Neural crest cell (in vitro differentiated cells): ENCODE results near the gene OR2F1. TPM values are rescaled to one million over a fixed set of nuclear protein-coding genes. Genes with fewer than 3 reads are reported as not detected.

ENCODE experiments used
- DNase-seq: peaks from one replicate; pipeline ENCODE4 v3.0.0; 2021; ENCODE audit warnings: low read depth, mixed read lengths, low spot score
- H3K27ac Mint-ChIP-seq: one replicate; pipeline ENCODE4 v1.8.0; 2021; ENCODE audit warnings: mild to moderate bottlenecking, mixed read lengths; ENCODE audit not compliant: unreplicated experiment
- H3K27me3 Mint-ChIP-seq: 2 replicates; pipeline ENCODE4 v1.8.0; 2021; ENCODE audit warnings: low read depth, mild to moderate bottlenecking, mixed read lengths
- H3K36me3 Mint-ChIP-seq: 2 replicates; pipeline ENCODE4 v1.8.0; 2021; ENCODE audit warnings: low read depth, mild to moderate bottlenecking, mixed read lengths
- H3K4me1 Mint-ChIP-seq: 2 replicates; pipeline ENCODE4 v1.8.0; 2021; ENCODE audit warnings: mixed read lengths
- H3K4me3 Mint-ChIP-seq: one replicate; pipeline ENCODE4 v1.8.0; 2021; ENCODE audit warnings: mild to moderate bottlenecking, mixed read lengths
- H3K9me3 Mint-ChIP-seq: 2 replicates; pipeline ENCODE4 v1.8.0; 2021; ENCODE audit warnings: mixed read lengths
- total RNA-seq: library from RNA; stranded (reverse); gene quantifications from 2 replicates; pipeline ENCODE4 v1.2.1, GENCODE V29; 2021
- TF ChIP-seq, protein P1 (sequence below): fragments of 200-600 bp; sonication (generic); conservative IDR thresholded peaks from 2 replicates; pipeline ENCODE4 v1.5.0; 2021; ENCODE audit warnings: antibody characterized with exemption, mild to moderate bottlenecking

Gene OR2F1
- total RNA-seq, 1 donor from 2014 or later = not detected

DNA sequence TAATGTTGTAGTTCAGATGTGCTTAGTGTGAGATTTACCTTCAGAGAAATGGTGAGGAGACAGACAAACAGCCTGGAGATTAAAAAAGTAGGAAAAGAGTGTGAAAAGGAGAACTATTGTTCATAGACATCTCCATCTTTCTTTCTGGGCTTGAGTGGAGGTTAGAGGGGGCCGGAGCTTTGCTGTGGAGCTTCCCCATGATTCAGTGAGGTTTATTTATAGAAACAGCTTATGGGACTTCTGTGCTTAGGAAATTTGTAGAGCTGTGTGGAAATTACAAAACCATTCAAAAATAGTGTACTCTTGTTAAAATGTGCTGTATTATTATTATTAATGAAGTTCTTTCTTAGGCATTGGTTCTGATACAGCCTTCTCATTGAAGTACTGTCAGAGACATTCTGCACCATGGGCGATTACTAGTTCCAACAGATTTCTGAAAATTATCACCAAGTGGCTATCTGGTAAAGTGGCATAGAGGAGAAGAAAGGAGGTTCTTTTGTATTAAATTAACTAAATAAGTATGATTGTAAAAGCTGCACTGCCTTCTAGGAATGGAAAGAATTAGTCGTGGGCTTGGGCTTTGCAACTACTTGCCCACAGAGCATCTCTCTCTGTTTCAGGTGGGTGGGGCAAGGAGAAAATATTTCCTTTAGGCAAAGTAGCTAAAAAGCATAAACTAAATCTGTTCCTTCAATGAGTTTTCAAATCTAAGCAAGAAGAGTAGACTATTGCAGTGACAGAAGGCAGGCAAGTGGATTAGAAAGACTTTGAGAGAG is 44.0 kb upstream of the OR2F1 start:
- TF ChIP-seq, protein P1, sequence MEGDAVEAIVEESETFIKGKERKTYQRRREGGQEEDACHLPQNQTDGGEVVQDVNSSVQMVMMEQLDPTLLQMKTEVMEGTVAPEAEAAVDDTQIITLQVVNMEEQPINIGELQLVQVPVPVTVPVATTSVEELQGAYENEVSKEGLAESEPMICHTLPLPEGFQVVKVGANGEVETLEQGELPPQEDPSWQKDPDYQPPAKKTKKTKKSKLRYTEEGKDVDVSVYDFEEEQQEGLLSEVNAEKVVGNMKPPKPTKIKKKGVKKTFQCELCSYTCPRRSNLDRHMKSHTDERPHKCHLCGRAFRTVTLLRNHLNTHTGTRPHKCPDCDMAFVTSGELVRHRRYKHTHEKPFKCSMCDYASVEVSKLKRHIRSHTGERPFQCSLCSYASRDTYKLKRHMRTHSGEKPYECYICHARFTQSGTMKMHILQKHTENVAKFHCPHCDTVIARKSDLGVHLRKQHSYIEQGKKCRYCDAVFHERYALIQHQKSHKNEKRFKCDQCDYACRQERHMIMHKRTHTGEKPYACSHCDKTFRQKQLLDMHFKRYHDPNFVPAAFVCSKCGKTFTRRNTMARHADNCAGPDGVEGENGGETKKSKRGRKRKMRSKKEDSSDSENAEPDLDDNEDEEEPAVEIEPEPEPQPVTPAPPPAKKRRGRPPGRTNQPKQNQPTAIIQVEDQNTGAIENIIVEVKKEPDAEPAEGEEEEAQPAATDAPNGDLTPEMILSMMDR = no peak
- H3K27me3 Mint-ChIP-seq = no peaks in the 10 kb centered on the region
- no peak for DNase-seq
- no peak overlapping the region for H3K27ac Mint-ChIP-seq
- no peaks in the 10 kb centered on the region for H3K9me3 Mint-ChIP-seq
- no peaks in the 10 kb centered on the region for H3K36me3 Mint-ChIP-seq
- no peak overlapping the region for H3K4me3 Mint-ChIP-seq
- no peaks in the 10 kb centered on the region for H3K4me1 Mint-ChIP-seq

DNA sequence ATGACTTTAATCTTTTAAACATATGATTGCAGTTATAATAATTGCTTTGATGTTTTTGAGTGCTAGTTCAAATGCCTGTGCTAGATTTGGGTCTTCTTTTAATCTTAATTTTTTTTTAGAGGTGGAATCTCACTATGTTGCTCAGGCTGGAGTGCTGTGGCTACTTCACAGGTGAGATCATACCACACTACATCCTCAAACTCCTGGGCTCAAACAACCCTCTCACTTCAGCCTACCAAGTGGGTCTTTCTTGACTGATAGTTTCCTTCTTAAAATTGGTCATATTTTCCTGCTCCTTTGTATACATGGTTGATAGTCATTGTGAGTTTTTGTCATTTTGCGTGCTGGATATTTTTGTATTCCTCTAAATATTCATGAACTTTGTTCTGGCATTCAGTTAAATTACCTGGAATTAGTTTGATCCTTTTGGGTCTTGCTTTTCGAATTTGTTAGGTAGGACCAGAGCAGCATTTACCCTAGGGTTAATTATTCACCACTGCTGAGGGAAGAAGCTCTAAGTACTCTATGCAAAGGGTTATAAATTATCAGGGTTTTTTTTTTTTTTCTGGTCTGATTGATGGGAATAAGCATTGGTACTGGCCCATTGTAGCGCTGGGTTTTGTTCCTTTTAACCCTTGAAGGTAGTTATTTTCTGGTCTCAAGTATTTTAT is 40.6 kb upstream of the OR2F1 start:
- Mint-ChIP-seq H3K27ac (no peak overlapping the region), H3K4me3 (no peak overlapping the region), H3K9me3 (no peaks in the 10 kb centered on the region), H3K27me3 (no peaks in the 10 kb centered on the region), H3K36me3 (no peaks in the 10 kb centered on the region), H3K4me1 (no peaks in the 10 kb centered on the region)
- no peak for DNase-seq
- TF ChIP-seq, protein P1 = no peak

DNA sequence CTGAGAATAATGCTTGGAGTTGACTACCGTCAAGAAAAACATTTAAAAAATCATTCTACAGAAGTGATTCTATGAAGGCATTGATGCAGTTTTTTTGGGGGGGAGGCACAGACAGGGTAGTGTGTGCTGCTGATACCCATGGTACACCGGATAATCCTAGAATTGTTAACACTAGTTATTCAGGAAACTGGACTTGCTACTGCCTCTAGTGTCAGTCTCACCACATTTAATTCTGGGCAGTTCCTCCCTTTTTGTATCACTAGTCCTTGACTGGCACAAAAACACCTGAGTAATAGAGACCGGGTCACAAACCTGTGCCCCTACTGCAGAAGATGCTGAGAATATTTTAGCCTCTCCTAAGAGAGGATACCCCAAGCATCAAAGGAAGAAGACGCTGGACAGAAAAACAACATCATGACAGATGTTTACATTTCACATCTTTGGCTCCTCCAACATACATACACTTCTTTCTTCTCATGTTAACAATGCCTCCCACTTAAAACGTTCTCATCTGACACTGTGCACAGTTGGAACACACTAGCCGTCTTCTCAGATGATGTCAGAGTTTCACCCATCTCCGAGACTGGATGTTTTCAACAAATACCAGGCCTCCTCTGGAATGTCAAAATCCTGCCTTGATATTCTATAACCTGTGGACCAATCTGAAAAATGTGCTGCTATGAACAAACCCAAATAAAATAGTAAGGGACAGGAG is 39.5 kb upstream of the OR2F1 start:
- H3K4me1 Mint-ChIP-seq = no peaks in the 10 kb centered on the region
- no peak overlapping the region for H3K4me3 Mint-ChIP-seq
- H3K27ac Mint-ChIP-seq = no peak overlapping the region
- no peaks in the 10 kb centered on the region for H3K27me3 Mint-ChIP-seq
- H3K9me3 Mint-ChIP-seq = no peaks in the 10 kb centered on the region
- TF ChIP-seq, protein P1 = no peak
- DNase-seq = no peak
- H3K36me3 Mint-ChIP-seq = no peaks in the 10 kb centered on the region

DNA sequence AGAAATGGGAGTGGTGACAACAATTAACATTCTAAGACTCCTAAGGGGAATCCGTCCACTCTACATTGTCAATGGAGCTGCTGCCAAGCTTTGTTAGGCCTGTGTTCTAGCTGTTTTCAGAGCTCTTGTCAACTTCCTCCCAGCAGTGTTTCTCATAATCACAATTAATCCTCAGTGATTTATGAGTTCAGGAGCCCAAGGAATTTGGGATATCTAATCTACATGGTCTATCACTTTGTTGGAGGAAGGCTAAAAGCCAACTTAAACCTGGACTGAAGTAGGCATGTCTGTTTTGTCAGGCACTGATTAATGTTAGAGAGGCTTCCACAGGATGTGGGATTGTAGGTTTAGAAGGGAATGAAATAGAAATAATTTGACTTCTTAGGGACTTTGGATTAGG is 29.8 kb upstream of the OR2F1 start:
- no peak for DNase-seq
- Mint-ChIP-seq H3K4me3 (no peak overlapping the region), H3K9me3 (no peaks in the 10 kb centered on the region), H3K27ac (no peak overlapping the region), H3K27me3 (no peaks in the 10 kb centered on the region), H3K4me1 (no peaks in the 10 kb centered on the region), H3K36me3 (no peaks in the 10 kb centered on the region)
- TF ChIP-seq, protein P1 = no peak

DNA sequence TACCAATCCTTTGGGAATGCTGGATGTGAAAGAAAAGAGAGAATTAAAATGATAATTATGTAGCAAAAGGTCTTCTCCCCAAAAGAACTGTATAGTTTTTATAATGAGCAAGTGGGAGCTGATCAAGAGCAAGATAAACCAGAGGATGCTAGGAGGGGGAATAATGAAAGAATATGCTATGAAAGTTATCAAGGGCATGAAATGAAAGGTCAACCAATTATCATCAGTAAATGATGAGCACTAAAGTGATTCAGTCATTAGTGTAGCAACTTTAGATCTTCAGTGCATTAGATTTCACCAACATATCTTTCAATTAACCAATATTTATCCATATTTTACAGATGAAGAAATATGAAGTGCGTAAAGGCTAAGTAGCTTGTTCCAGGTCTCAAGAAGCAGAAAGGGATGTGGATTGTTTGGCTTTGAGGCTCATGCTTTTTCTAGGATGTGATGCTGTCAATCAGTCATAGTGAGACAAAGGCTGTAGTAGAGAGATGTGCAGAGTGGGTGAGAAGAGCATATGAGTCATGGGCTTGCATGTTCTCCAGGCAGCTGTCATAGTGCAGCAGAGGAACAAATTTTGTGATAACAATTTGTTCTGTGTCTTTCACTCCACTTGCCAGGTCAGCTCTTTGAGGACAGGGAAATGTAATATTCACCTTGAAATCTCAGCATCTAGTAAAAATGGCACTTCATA is 25.3 kb upstream of the OR2F1 start:
- no peaks in the 10 kb centered on the region for H3K36me3 Mint-ChIP-seq
- TF ChIP-seq, protein P1 = no peak
- no peaks in the 10 kb centered on the region for H3K27me3 Mint-ChIP-seq
- no peak overlapping the region for H3K27ac Mint-ChIP-seq
- DNase-seq = no peak
- peaks cover 4% of the 10 kb centered on the region for H3K9me3 Mint-ChIP-seq
- no peaks in the 10 kb centered on the region for H3K4me1 Mint-ChIP-seq
- no peak overlapping the region for H3K4me3 Mint-ChIP-seq
